GM21447 (cell line): ENCODE results near the gene GPER1.

ENCODE experiments used
- ATAC-seq: cut with Tn5 transposase; IDR thresholded peaks from one replicate; pipeline ENCODE4 v1.9.1; 2021; ENCODE audit not compliant: unreplicated experiment

GPER1 gene

DNA sequence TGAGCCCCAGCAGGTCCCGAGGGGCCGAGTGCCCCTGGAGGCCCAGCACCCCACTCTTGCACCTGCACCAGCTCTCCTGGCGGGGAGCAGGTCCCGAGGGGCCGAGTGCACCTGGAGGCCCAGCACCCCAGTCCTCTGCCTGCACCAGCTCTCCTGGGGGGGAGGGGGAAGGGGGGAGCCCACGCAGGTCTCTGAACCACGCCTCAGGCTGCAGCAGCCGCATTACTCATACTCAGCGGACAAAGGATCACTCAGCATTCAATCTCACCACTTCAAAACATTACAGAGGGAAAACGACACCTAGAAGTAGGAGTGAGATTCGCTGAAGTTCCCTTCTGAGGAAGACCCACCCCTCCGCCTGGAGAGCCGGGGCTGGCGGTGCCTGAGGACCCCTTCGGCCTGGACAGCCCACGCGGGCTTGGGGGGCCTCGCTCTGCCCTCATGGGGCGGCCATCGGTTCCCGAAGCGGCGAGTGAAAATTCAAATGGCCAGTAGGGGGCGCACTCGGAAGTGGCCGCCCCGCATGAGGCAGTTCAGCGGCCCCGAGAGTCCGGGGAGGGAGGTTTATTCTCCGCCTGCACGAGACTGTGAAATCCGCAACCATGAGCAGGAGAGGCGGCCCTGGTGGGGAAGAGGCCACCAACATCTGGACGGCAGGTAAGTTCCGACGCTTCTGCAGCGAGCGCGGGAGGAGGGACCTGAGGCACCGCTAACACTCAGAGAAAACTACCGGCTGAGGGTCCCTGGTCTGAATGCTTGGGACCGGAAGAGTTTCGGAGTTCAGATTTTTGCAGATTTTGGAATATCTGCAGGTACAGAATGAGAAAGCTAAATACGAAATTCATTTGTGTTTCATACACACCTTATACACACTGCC, 1.1 kb upstream of the GPER1 start:
- peak; percentile 71 for ATAC-seq

GRCh38 chr7:1087465-1087814, 473 bp upstream of the GPER1 start:
- ATAC-seq = no peak

- ATAC-seq = no peak
These were observed 2.3 kb downstream of the GPER1 start for GRCh38 chr7:1090236-1090635.

- no peak for ATAC-seq
These were observed 3.1 kb downstream of the GPER1 start for GRCh38 chr7:1090686-1091643.

- ATAC-seq = no peak
These were observed 3.7 kb downstream of the GPER1 start for GRCh38 chr7:1091644-1092027.

DNA sequence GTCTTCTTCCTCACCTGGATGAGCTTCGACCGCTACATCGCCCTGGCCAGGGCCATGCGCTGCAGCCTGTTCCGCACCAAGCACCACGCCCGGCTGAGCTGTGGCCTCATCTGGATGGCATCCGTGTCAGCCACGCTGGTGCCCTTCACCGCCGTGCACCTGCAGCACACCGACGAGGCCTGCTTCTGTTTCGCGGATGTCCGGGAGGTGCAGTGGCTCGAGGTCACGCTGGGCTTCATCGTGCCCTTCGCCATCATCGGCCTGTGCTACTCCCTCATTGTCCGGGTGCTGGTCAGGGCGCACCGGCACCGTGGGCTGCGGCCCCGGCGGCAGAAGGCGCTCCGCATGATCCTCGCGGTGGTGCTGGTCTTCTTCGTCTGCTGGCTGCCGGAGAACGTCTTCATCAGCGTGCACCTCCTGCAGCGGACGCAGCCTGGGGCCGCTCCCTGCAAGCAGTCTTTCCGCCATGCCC, 4.3 kb downstream of the GPER1 start:
- no peak for ATAC-seq

- no peak for ATAC-seq
These were observed 5.0 kb downstream of the GPER1 start for GRCh38 chr7:1092806-1093501.

DNA sequence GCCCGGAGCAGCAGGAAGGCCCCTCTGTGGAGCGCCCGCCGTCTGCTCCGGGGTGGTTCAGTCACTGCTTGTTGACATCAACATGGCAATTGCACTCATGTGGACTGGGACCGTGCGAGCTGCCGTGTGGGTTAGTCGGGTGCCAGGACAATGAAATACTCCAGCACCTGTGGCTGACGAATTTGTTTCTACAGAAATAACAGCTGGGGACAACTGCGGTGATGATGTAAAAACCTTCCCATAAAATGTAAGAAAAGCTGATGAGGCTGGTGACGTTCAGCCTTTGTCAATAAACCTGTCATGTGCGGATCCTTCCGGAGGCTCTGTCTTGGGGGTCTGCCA, 5.6 kb downstream of the GPER1 start:
- no peak for ATAC-seq

DNA sequence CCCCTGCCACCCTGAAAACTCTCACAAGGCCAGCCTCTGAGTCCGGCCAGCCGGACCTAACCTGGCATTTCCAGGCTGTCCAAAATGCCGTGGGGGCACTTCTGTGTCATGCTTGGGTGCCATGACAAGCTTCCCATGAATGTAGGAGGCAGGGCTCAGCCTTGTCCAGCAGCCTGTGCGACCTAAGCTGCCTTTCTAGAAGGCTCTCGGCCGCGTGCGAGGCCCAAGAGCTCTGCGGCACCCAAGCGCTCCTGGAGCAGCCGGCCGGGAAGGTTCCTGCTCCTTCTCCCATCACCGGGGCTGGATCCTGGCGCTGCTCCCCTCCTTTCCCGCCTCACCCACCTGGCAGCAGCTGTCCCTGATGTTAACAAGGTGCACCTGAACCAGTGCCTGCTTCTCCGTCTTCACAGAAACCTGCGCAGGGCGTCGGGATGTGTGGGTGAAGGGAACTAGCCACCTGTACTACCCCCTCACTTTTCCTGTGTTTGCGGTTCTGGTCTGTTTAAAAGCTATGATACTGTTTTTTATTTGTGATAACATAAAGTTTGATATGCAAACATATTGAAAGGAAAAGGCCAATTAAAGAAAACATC, 6.1 kb downstream of the GPER1 start:
- ATAC-seq = no peak

DNA sequence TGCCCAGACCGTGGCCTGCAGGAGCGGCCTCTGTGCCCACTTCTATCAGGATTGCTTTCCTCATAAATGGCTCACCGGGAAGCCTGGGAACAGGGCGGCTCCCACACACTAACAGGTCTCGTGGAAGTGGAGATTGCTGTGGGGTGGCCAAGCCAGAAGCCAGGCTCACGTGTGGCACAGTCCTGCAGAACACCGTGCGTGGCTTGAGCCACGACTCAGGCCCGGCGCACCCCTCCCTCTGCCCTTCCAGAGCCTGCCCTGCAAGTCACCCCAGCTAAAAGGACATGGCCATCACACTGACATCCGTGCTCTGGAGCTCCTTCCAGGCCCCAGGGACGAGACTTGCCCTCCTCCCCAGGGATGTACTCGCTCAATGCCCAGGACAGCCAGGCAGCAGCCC, 7.0 kb downstream of the GPER1 start:
- no peak for ATAC-seq

DNA sequence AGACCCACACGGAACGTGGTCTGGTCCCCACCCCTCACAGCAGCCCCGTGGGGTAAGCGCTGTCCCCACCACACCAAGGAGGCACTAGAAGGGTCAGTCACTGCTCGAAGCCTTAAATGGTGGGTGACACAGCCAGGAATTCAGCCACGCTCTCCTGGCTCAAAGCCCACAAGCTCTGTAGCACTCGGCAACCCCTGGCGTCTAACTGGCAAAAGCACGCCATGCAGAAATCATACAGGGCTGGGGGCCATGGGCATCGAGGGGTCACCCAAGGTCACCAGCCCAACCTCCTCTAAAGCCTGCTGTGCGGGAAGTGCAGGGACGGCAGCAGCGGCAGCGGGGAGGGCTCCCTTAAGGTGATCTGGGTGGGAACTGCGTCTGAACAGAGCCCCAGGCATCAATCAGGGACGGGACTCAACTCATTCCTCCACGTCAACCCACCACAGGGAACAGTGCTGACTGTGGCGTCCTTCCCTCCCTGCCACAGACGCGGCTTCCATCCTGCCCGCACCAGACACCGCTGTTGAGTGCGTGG, 7.8 kb downstream of the GPER1 start:
- ATAC-seq = no peak

DNA sequence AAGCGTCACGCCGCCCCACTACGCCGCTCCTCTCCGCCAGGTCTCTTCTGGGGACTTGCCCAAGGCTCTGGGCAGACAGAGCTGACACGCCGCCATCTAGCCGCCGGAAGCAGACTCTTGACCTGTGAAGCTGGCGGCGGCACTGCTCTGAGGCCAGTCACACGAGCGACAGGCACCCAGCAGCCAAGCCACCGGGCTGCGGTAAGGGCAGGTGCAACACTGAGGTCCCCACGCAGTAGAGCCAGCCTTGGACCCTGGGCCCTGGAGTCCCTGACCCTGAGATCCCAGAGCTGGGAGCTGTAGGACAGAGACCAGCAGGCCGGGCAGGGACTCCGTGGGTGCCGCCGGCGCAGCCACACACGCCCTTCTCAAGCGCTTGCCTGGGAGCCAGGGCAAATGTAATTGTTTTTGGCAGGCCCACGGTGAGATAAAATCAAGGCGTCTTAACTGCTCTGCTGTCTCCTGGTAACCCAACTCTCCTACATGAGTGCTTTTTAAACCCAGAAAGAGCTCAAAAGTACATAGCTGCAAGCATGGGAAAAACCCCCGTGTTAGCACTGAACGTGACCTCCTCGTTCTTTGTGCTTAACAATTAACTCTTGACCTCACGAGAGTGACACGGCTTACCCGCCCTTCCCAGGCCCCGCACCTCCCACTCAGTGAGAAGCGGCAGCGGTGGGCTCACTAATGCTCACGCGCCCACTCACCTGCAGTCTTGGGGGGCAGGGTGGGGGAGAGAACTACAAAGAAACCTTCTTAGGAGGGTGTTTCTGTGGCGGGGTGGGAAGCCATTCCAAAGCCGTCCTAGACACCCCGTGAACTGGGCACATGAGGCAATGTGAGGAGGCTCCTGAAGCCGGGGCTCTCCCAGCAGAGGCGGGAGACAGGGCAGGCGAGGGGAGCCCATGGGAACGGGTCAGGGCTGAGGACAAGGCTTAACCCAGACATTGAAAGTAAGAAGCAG, 8.5 kb downstream of the GPER1 start:
- no peak for ATAC-seq

GRCh38 chr7:1097120-1097504, 9.2 kb downstream of the GPER1 start:
- no peak for ATAC-seq

DNA sequence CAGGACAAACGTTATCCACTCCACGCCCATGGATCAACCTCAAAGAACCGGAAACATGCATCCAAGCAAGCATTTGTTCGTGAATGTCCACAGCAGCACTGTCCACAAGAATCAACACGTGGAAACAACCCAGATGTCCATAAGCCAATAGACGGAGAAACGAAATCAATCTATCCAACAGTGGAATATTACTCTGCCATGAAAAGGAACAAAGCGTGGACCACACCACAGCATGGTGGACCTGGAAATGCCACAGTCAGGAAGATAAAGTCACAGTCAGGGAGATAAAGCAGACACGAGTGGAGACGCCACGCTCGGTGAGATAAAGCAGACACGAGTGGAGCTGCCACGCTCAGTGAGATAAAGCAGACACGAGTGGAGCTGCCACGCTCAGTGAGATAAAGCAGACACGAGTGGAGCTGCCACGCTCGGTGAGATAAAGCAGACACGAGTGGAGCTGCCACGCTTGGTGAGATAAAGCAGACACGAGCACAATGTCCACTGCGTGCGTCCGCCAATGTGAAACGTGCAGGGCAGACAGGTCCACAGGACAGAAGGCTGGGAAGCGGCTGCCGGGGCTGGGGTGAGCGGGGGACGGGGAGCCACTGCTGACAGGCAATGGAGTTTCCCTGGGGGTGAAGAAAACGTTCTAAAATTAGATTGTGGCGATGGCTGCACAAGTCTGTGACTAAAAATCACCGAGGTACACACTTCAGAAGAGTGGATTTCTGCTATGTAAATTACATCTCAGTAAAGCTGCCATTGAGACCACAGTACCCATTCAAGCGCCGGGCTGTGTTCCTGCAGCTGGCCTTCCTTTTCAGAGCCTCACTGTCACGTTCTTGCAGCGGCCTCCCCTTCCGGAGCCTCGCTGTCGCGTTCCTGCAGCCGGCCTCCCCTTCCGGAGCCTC, 10.6 kb downstream of the GPER1 start:
- no peak for ATAC-seq

DNA sequence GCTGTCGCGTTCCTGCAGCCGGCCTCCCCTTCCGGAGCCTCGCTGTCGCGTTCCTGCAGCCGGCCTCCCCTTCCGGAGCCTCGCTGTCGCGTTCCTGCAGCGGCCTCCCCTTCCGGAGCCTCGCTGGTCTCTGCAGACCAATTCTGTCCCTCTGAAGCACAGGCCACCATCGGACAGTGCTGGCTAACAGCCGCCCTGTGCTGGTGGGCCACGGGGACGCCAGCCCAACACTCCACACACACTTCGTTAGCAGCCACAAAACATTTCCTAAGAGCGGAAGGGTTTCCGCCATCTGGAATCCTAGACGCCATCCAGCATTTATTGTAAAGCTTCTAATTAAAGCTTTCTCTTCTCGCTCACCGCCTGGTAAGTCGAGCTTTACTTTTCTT, 11.2 kb downstream of the GPER1 start:
- no peak for ATAC-seq

GRCh38 chr7:1099637-1100036, 11.7 kb downstream of the GPER1 start:
- ATAC-seq = no peak

- ATAC-seq = no peak
These were observed 12.5 kb downstream of the GPER1 start for GRCh38 chr7:1100386-1100785.

DNA sequence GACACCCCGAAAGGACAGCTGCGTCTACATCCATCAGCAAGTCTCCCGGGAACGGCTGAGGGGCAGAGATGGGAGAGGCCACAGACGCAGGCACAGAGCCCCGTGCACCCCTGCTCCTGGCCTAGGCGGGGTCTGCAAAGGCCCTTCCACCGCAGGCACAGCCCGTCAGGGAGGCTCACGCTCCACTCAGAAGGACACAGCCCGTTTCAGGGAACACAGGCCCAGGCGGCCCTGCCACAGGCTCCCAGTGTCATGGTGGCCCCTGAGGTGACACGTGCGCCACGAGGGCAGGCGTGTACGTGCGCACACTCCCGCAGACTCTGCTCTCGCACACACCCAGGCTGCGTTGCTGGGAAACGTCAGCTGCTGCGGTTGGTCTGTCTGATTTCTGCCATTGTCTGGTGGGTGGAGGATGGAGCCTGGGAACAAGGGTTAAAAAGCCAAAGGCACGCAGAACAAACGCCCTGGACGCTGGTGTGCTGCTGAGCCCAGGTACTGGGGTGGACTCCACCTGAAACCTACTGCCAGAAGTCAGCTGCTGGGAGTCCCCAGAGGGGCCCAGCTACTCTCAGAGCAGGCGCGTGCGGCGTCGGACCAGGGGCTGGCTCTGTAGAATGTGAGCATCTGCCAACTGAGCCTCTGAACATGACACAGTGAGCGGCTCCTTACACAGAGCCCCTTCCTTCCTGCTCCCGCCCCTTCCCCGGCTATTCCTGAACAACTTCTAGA, 13.1 kb downstream of the GPER1 start:
- ATAC-seq = no peak
